Panc1 (cell line): ENCODE data around the gene DIDO1. TPM values are rescaled to one million over a fixed set of nuclear protein-coding genes. Genes with fewer than 3 reads are reported as not detected.

ENCODE experiments used
- ATAC-seq: fragments of 200-7000 bp; cut with Tn5 transposase; 2 replicates; pipeline ENCODE4 v1.9.1; 2020; ENCODE audit warnings: mild to moderate bottlenecking, moderate library complexity
- BruUV-seq: library from RNA; stranded (reverse); fragments of 400-500 nt; replicated peaks from 2 replicates; lab custom pipeline; 2021; lab: Mats Ljungman, UMichigan
- CTCF ChIA-PET: fragments of 300-600 bp; sonication (Branson Sonifier 250); formaldehyde crosslinking; loops from one replicate; lab custom pipeline; 2022; ENCODE audit warnings: antibody characterized with exemption; lab: Charles Lee
- POLR2A ChIA-PET: fragments of 300-600 bp; sonication (Branson Sonifier 250); formaldehyde crosslinking; loops from one replicate; lab custom pipeline; 2022; ENCODE audit warnings: antibody characterized with exemption; lab: Charles Lee
- DNase-seq: peaks from one replicate; pipeline ENCODE4 v3.0.0-alpha.2; 2010; ENCODE audit warnings: low read depth, low spot score
- H3K27ac ChIP-seq: 2 replicates; pipeline ENCODE4 v1.5.1; 2011; ENCODE audit warnings: mild to moderate bottlenecking, low read length, inconsistent platforms
- H3K27me3 ChIP-seq: fragments of 200-500 bp; sonication (Bioruptor generic); 2 replicates; pipeline ENCODE4 v1.6.0; 2014; ENCODE audit warnings: low read length, inconsistent platforms; ENCODE audit not compliant: control insufficient read depth, insufficient read depth
- H3K36me3 ChIP-seq: fragments of 200-500 bp; sonication (Bioruptor generic); 2 replicates; pipeline ENCODE4 v1.5.1; 2014; ENCODE audit warnings: inconsistent platforms, mild to moderate bottlenecking, low read length, moderate library complexity; ENCODE audit not compliant: control insufficient read depth, insufficient read depth
- H3K4me1 ChIP-seq: 2 replicates; pipeline ENCODE4 v1.5.1; 2011; ENCODE audit warnings: inconsistent platforms, mild to moderate bottlenecking, low read length, moderate library complexity; ENCODE audit not compliant: control insufficient read depth, insufficient read depth
- H3K4me3 ChIP-seq, 2 experiments: 2 replicates each; pipeline ENCODE4 v1.5.1; 2011 to 2012; ENCODE audit warnings: low read depth in 2 of 2, low read length in 2 of 2, mild to moderate bottlenecking in 2 of 2, inconsistent platforms in 1 of 2, moderate library complexity in 1 of 2
- H3K9me3 ChIP-seq: fragments of 200-500 bp; sonication (Bioruptor generic); 2 replicates; pipeline ENCODE4 v1.5.1; 2014; ENCODE audit warnings: low read depth, mild to moderate bottlenecking, inconsistent platforms, low read length, moderate library complexity; ENCODE audit not compliant: control insufficient read depth, insufficient read depth
- POLR2AphosphoS5 ChIP-seq: IDR thresholded peaks from 2 replicates; pipeline ENCODE4 v1.6.1; 2012; ENCODE audit warnings: mild to moderate bottlenecking, low read depth, low read length, moderate library complexity
- REST ChIP-seq, 2 experiments: IDR thresholded peaks; 2 replicates each; pipeline ENCODE4 v1.6.1; 2011 to 2012; ENCODE audit warnings: low read depth in 2 of 2, control low read depth in 1 of 2, low read length in 1 of 2, mild to moderate bottlenecking in 1 of 2, moderate library complexity in 1 of 2; ENCODE audit not compliant: insufficient read depth in 1 of 2
- SIN3A ChIP-seq: IDR thresholded peaks from 2 replicates; pipeline ENCODE4 v1.6.1; 2012; ENCODE audit warnings: low read depth, mild to moderate bottlenecking, low read length, moderate library complexity, borderline replicate concordance; ENCODE audit not compliant: insufficient read depth
- TCF7L2 ChIP-seq: IDR thresholded peaks from 2 replicates; pipeline ENCODE4 v1.6.1; 2011; ENCODE audit warnings: mild to moderate bottlenecking, low read depth, low read length, inconsistent platforms
- in situ Hi-C: cut with HindIII; loops from 2 replicates; pipeline ENCODE4 v1.10.0; 2016; ENCODE audit warnings: low sequenced_read_pairs, low pct_unique_long_range_greater_than_20kb
- intact Hi-C: fragments of 100-400 bp; cut with micrococcal nuclease; formaldehyde crosslinking; loops from one replicate; pipeline ENCODE4 v1.10.0; 2022; ENCODE audit not compliant: unreplicated experiment
- total RNA-seq: library from RNA; stranded (reverse); gene quantifications from one replicate; pipeline ENCODE4 v1.2.1, GENCODE V29; 2021; ENCODE audit not compliant: unreplicated experiment
- TF ChIP-seq, protein P1 (sequence below): fragments of 450-650 bp; IDR thresholded peaks from 2 replicates; pipeline ENCODE4 v1.5.1; 2017; ENCODE audit warnings: mild to moderate bottlenecking

The DIDO1 gene
- total RNA-seq, 1 experiment from 2014 or later = 57.3 TPM

DNA sequence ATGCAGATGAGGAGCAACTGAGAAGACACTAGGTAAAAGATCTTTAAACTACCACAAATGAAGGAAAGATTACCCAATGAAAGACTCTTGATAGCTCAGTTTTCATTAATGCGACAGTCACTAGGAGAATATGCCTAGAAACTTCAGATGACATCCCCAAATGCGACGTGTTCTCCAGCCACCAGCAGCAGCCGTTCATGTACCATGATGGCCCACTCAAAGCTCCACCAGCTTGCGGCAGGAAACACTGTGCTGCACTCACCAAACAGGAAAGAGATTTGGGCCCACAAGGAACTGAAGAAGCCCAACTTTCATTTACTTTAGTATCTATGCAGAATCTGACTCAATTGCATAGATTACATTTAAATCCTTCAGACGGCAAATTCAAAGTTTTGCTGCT is 7.5 kb downstream of the DIDO1 start:
- no TSS peak for BruUV-seq
- H3K4me3 ChIP-seq = no peak overlapping the region
- intact Hi-C loops (no loop called here), in situ Hi-C loops (no loop called here)
- DNase-seq (no peak), ATAC-seq (no peak)
- CTCF ChIA-PET = interaction anchor here (1.0 kb wide), 1 partner anchor 12 kb away, joined by 3 read pairs; no protein-coding TSS in a partner anchor
- POLR2A ChIA-PET = no interaction called here
- TF ChIP-seq TCF7L2 = no peak
- H3K9me3 ChIP-seq = no peaks in the 10 kb centered on the region
- no peak overlapping the region for H3K27ac ChIP-seq
- peaks cover 88% of the 10 kb centered on the region for H3K4me1 ChIP-seq
- no peaks in the 10 kb centered on the region for H3K27me3 ChIP-seq
- H3K36me3 ChIP-seq = no peaks in the 10 kb centered on the region

DNA sequence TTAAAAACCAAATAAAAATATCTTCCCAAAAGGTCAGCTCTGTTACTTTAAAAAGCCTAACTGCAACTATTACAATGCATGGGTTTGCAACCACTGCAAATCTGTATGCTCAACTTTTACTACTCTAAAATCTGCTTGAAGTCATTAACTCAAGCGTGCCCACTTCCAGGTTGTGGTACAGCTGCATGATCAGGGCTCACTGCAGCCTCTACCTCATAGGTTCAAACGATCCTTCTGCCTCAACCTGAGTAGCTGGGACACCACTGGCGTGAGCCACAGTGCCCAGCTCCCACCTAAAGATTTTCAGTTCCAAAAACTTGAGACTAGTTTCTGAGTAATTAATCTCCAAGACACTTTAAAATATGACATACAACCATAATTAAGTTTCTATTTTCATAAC is 8.2 kb downstream of the DIDO1 start:
- no peak for TF ChIP-seq REST (IDR thresholded peaks at IDR 0.05; ENCODE audit: insufficient read depth in 1 of 2, low read depth in 2 of 2, low read length in 1 of 2)
- TF ChIP-seq POLR2AphosphoS5 = no peak
- no peak for TF ChIP-seq TCF7L2
- TF ChIP-seq SIN3A = no peak
- TF ChIP-seq, protein P1, sequence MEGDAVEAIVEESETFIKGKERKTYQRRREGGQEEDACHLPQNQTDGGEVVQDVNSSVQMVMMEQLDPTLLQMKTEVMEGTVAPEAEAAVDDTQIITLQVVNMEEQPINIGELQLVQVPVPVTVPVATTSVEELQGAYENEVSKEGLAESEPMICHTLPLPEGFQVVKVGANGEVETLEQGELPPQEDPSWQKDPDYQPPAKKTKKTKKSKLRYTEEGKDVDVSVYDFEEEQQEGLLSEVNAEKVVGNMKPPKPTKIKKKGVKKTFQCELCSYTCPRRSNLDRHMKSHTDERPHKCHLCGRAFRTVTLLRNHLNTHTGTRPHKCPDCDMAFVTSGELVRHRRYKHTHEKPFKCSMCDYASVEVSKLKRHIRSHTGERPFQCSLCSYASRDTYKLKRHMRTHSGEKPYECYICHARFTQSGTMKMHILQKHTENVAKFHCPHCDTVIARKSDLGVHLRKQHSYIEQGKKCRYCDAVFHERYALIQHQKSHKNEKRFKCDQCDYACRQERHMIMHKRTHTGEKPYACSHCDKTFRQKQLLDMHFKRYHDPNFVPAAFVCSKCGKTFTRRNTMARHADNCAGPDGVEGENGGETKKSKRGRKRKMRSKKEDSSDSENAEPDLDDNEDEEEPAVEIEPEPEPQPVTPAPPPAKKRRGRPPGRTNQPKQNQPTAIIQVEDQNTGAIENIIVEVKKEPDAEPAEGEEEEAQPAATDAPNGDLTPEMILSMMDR = no peak
- POLR2A ChIA-PET = interaction anchor here (1.1 kb wide), 1 partner anchor 19 kb away, joined by 3 read pairs; the partner anchor contains the start of gene GID8
- Histone ChIP-seq H3K9me3 (no peaks in the 10 kb centered on the region), H3K36me3 (no peaks in the 10 kb centered on the region), H3K27me3 (no peaks in the 10 kb centered on the region), H3K27ac (no peak overlapping the region), H3K4me3 (no peak overlapping the region), H3K4me1 (peaks cover 89% of the 10 kb centered on the region)
- CTCF ChIA-PET = interaction anchor here (1.0 kb wide), 1 partner anchor 11 kb away, joined by 3 read pairs; no protein-coding TSS in a partner anchor
- in situ Hi-C loops (no loop called here), intact Hi-C loops (no loop called here)
- ATAC-seq = no peak
- BruUV-seq = no TSS peak
- DNase-seq = no peak

DNA sequence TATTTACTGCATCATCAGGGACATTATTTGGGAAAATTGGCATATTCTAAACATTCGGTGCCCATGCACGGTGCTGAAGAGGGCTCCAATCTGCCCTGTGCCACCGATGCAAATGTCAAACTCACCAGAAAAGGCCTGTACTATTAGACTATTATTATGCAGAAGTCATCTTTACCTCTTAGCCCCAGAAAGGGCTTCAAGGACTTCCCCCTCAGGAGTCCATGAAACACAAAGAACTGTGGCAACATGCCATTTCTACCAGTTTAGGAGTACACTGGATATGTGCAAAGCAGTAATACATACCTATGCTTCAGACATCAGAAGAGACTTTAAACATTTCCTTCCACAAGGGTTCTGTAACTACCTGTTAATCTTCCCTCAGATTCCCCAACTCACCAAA is 8.6 kb downstream of the DIDO1 start:
- H3K4me1 ChIP-seq = peaks cover 88% of the 10 kb centered on the region

More for the DNA sequence above, 8.6 kb downstream of the DIDO1 start:
- in situ Hi-C loops = no loop called here
- ATAC-seq (no peak), DNase-seq (no peak)
- ChIA-PET CTCF (interaction anchor here (0.7 kb wide), 1 partner anchor 43 kb away, joined by 3 read pairs; no protein-coding TSS in a partner anchor), POLR2A (interaction anchor here (1.1 kb wide), 1 partner anchor 20 kb away, joined by 3 read pairs; the partner anchor contains the start of gene GID8)
- no peak overlapping the region for H3K4me3 ChIP-seq
- no peak overlapping the region for H3K27ac ChIP-seq
- H3K27me3 ChIP-seq = no peaks in the 10 kb centered on the region
- no peaks in the 10 kb centered on the region for H3K9me3 ChIP-seq
- TF ChIP-seq TCF7L2 (no peak), SIN3A (no peak), POLR2AphosphoS5 (no peak), REST (IDR thresholded peaks at IDR 0.05; ENCODE audit: insufficient read depth in 1 of 2, low read depth in 2 of 2, low read length in 1 of 2) (no peak)
- TF ChIP-seq, protein P1 = no peak
- no TSS peak for BruUV-seq
- intact Hi-C loops = no loop called here
- no peaks in the 10 kb centered on the region for H3K36me3 ChIP-seq
